GM19193 (cell line): ENCODE results near the gene PKDCC.

Source experiments
- POLR2A ChIP-seq: IDR thresholded peaks from 4 replicates; pipeline ENCODE4 v1.6.1; 2011; ENCODE audit not compliant: insufficient read depth, insufficient read length; ENCODE audit errors: extremely low read depth

The PKDCC gene

GRCh38 chr2:42101206-42102023, 53.6 kb downstream of the PKDCC start:
- no peak for TF ChIP-seq POLR2A

- peak; percentile 48 for TF ChIP-seq POLR2A
Measured at GRCh38 chr2:42102024-42102590, 54.3 kb downstream of the PKDCC start.

GRCh38 chr2:42102591-42103450, 55.0 kb downstream of the PKDCC start:
- TF ChIP-seq POLR2A = no peak

GRCh38 chr2:42103829-42104228, 56.0 kb downstream of the PKDCC start:
- TF ChIP-seq POLR2A = no peak

- TF ChIP-seq POLR2A = no peak
Measured at GRCh38 chr2:42104621-42105020, 56.8 kb downstream of the PKDCC start.

GRCh38 chr2:42105330-42106256, 57.8 kb downstream of the PKDCC start:
- TF ChIP-seq POLR2A = peak; percentile 6

GRCh38 chr2:42106257-42106816, 58.5 kb downstream of the PKDCC start:
- TF ChIP-seq POLR2A = no peak

GRCh38 chr2:42107249-42108042, 59.6 kb downstream of the PKDCC start:
- no peak for TF ChIP-seq POLR2A
